K562 (cell line): Measurements from ENCODE around the gene MAGI1.

Source experiments
- CEBPB ChIP-seq: fragments of 450-650 bp; IDR thresholded peaks from 2 replicates; pipeline ENCODE4 v1.6.1; 2016; ENCODE audit warnings: missing genetic modification characterization, missing compliant biosample characterization
- CTCF ChIP-seq, 3 experiments: IDR thresholded peaks in 2 of 3; conservative IDR thresholded peaks in 1 of 3; 2 replicates each; pipeline ENCODE4 v1.5.1; 2011 to 2012; ENCODE audit warnings: low read length in 3 of 3, mild to moderate bottlenecking in 3 of 3, control low read depth in 2 of 3, improper control_type of control experiment in 1 of 3, inconsistent platforms in 1 of 3, low read depth in 1 of 3, mixed read lengths in 1 of 3, moderate library complexity in 1 of 3; ENCODE audit not compliant: insufficient read depth in 2 of 3
- E2F8 ChIP-seq: fragments of 450-650 bp; IDR thresholded peaks from 2 replicates; pipeline ENCODE4 v1.7.1; 2018; ENCODE audit warnings: mild to moderate bottlenecking, low read depth; ENCODE audit not compliant: partially characterized antibody
- GTF2F1 ChIP-seq: IDR thresholded peaks from 2 replicates; pipeline ENCODE4 v1.6.1; 2011; ENCODE audit warnings: low read depth, low read length, improper control_type of control experiment
- L3MBTL2 ChIP-seq: fragments of 450-650 bp; IDR thresholded peaks from 2 replicates; pipeline ENCODE4 v1.6.1; 2016; ENCODE audit warnings: mild to moderate bottlenecking, moderate library complexity
- MYNN ChIP-seq, 2 experiments: sonication (generic); formaldehyde crosslinking in 1 of 2; IDR thresholded peaks; 2 replicates each; pipeline versions ENCODE4 v1.5.0 to v1.6.1; 2016 to 2020; ENCODE audit warnings: antibody characterized with exemption in 1 of 2, missing genetic modification reagents in 1 of 2
- PHB2 ChIP-seq: fragments of 450-650 bp; IDR thresholded peaks from 2 replicates; pipeline ENCODE4 v1.6.1; 2017; ENCODE audit warnings: low read depth
- POLR2AphosphoS5 ChIP-seq: IDR thresholded peaks from 2 replicates; pipeline ENCODE4 v1.6.1; 2011; ENCODE audit warnings: mild to moderate bottlenecking, low read depth, low read length, moderate library complexity; ENCODE audit not compliant: control insufficient read depth, insufficient read depth
- RBM15 ChIP-seq: fragments of 200-400 bp; formaldehyde crosslinking; IDR thresholded peaks from 2 replicates; pipeline ENCODE4 v1.6.1; 2018; ENCODE audit warnings: mild to moderate bottlenecking, low read length, moderate library complexity; ENCODE audit not compliant: insufficient read depth
- STAT6 ChIP-seq: sonication (generic); formaldehyde crosslinking; IDR thresholded peaks from 2 replicates; pipeline ENCODE4 v1.8.1; 2023; ENCODE audit warnings: mild to moderate bottlenecking, missing genetic modification reagents
- TAF15 ChIP-seq: fragments of 200-400 bp; formaldehyde crosslinking; IDR thresholded peaks from 2 replicates; pipeline ENCODE4 v1.6.1; 2017; ENCODE audit warnings: mild to moderate bottlenecking, low read depth, low read length, moderate library complexity
- ZNF316 ChIP-seq: fragments of 450-650 bp; IDR thresholded peaks from 2 replicates; pipeline ENCODE4 v1.6.1; 2016
- ZSCAN29 ChIP-seq: fragments of 450-650 bp; IDR thresholded peaks from 2 replicates; pipeline ENCODE4 v1.6.1; 2017

DNA sequence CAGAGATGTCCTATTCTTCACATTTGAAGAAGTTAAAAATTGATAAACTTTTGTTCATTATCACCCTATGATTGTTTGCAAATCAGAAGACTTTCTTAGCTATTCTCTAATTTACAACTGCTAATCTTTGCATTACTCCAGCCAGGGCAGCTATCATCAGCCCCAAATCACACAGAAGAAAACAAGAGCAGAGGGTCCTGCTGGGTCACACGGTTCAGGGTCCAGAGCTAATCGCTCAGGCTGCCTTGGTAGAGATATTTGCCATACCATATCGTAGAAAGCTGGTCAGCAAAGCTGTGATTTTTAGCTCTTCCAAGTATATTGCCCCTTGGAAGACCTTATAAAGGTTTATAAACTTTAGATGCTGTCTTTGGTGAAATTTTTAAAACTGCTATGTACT, 181.4 kb downstream of the MAGI1 start:
- TF ChIP-seq TAF15, result no peak
- TF ChIP-seq RBM15, result no peak
- TF ChIP-seq PHB2, result no peak
- no peak for TF ChIP-seq ZNF316
- no peak for TF ChIP-seq MYNN (IDR thresholded peaks at IDR 0.05)
- TF ChIP-seq MYNN (CRISPR knock-in tag; IDR thresholded peaks at IDR 0.05), result no peak
- TF ChIP-seq POLR2AphosphoS5, result no peak
- no peak for TF ChIP-seq GTF2F1
- no peak for TF ChIP-seq STAT6 (CRISPR knock-in tag)
- no peak for TF ChIP-seq CTCF (IDR thresholded peaks at IDR 0.05 in 2 of 3, conservative IDR thresholded peaks at IDR 0.05 in 1 of 3; ENCODE audit: insufficient read depth in 2 of 3, low read depth in 1 of 3, low read length in 3 of 3)
- TF ChIP-seq L3MBTL2, result no peak
- no peak for TF ChIP-seq E2F8
- TF ChIP-seq ZSCAN29, result no peak
- TF ChIP-seq CEBPB (tag), result no peak
